ENCODE results near the gene ANTXR1. TPM values are rescaled to one million over a fixed set of nuclear protein-coding genes. Genes with fewer than 3 reads are reported as not detected.

ANTXR1 gene
- total RNA-seq, 1 experiment from 2014 or later = 0.27 TPM

GRCh38 chr2:69074918-69075317 lies 61.9 kb downstream of the ANTXR1 start:
- Histone ChIP-seq H3K36me3 (ENCODE audit: control insufficient read depth, insufficient read depth, low read length) (no peaks in the 10 kb centered on the region), H3K9me3 (no peaks in the 10 kb centered on the region), H3K4me3 (ENCODE audit: low read depth, low read length) (no peak overlapping the region), H3K27me3 (replicated peaks; ENCODE audit: control insufficient read depth, insufficient read depth, low read length) (no peaks in the 10 kb centered on the region), H3K4me1 (no peaks in the 10 kb centered on the region)
- Mint-ChIP-seq H3K4me3 (ENCODE audit: unreplicated experiment) (no peak overlapping the region), H3K9me3 (ENCODE audit: unreplicated experiment) (no peaks in the 10 kb centered on the region), H3K27ac (ENCODE audit: unreplicated experiment) (no peak overlapping the region), H3K4me1 (ENCODE audit: low read depth, unreplicated experiment) (no peaks in the 10 kb centered on the region), H3K27me3 (ENCODE audit: insufficient read depth, unreplicated experiment) (no peaks in the 10 kb centered on the region), H3K36me3 (ENCODE audit: insufficient read depth, unreplicated experiment) (no peaks in the 10 kb centered on the region)
- TF ChIP-seq CTCF (IDR thresholded peaks at IDR 0.05; ENCODE audit: insufficient read depth in 1 of 2, low read depth in 1 of 2, low read length in 1 of 2, severe bottlenecking in 1 of 2, unreplicated experiment in 1 of 2) = no peak
- intact Hi-C loops (cut with micrococcal nuclease; ENCODE audit: unreplicated experiment) = no loop called here
- ChIA-PET POLR2A (no interaction called here), CTCF (no interaction called here)
- no TSS peak for BruUV-seq (replicated peaks)
- DNase-seq = no peak

DNA sequence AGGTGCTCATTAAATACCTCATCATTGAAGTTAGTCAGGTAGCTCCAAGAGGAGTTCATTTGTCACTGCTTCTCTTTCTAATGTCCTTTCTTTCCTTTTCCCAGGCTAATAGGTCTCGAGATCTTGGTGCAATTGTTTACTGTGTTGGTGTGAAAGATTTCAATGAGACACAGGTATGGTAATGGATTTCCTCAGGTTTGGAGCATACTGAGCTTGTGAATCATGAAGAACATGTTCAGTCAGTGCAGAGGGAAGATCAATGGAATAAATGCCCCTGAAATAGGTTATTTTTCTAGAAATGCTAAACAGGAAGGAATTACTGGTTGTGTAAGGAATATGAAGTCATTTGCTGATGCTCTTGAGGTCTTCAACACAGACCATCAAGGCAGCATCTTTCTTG lies 62.5 kb downstream of the ANTXR1 start:
- Histone ChIP-seq H3K9me3 (no peaks in the 10 kb centered on the region), H3K4me1 (no peaks in the 10 kb centered on the region), H3K27me3 (replicated peaks; ENCODE audit: control insufficient read depth, insufficient read depth, low read length) (no peaks in the 10 kb centered on the region), H3K36me3 (ENCODE audit: control insufficient read depth, insufficient read depth, low read length) (no peaks in the 10 kb centered on the region), H3K4me3 (ENCODE audit: low read depth, low read length) (no peak overlapping the region)
- BruUV-seq (replicated peaks) = no TSS peak
- ChIA-PET CTCF (no interaction called here), POLR2A (no interaction called here)
- no peak for DNase-seq
- intact Hi-C loops (cut with micrococcal nuclease; ENCODE audit: unreplicated experiment) = no loop called here
- no peak for TF ChIP-seq CTCF (IDR thresholded peaks at IDR 0.05; ENCODE audit: insufficient read depth in 1 of 2, low read depth in 1 of 2, low read length in 1 of 2, severe bottlenecking in 1 of 2, unreplicated experiment in 1 of 2)
- no peak overlapping the region for H3K27ac Mint-ChIP-seq (ENCODE audit: unreplicated experiment)
- no peaks in the 10 kb centered on the region for H3K9me3 Mint-ChIP-seq (ENCODE audit: unreplicated experiment)
- H3K27me3 Mint-ChIP-seq (ENCODE audit: insufficient read depth, unreplicated experiment) = no peaks in the 10 kb centered on the region
- no peaks in the 10 kb centered on the region for H3K36me3 Mint-ChIP-seq (ENCODE audit: insufficient read depth, unreplicated experiment)
- H3K4me3 Mint-ChIP-seq (ENCODE audit: unreplicated experiment) = no peak overlapping the region
- no peaks in the 10 kb centered on the region for H3K4me1 Mint-ChIP-seq (ENCODE audit: low read depth, unreplicated experiment)

DNA sequence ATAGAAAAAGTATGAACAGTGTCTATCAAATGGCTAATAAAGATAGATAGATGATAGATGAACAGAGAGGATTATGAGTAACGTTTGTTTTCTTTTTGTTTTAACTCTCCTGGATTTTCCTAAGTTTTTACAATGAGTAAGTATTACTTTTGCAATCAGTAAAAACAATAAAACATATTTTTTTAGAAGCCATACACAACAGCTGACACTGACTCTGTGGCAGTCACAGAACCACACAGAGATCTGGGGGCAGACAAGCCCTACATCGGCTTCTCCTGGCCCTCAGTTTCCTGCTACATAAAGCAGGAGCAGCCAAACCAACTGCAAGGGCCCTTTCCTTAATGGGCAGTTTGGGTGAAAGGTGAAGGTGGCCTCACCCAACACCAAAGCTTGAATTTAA lies 63.6 kb downstream of the ANTXR1 start:
- Histone ChIP-seq H3K4me3 (ENCODE audit: low read depth, low read length) (no peak overlapping the region), H3K4me1 (no peaks in the 10 kb centered on the region), H3K36me3 (ENCODE audit: control insufficient read depth, insufficient read depth, low read length) (no peaks in the 10 kb centered on the region), H3K27me3 (replicated peaks; ENCODE audit: control insufficient read depth, insufficient read depth, low read length) (no peaks in the 10 kb centered on the region), H3K9me3 (no peaks in the 10 kb centered on the region)
- H3K36me3 Mint-ChIP-seq (ENCODE audit: insufficient read depth, unreplicated experiment) = no peaks in the 10 kb centered on the region
- ChIA-PET CTCF (no interaction called here), POLR2A (no interaction called here)
- no peaks in the 10 kb centered on the region for H3K9me3 Mint-ChIP-seq (ENCODE audit: unreplicated experiment)
- TF ChIP-seq CTCF (IDR thresholded peaks at IDR 0.05; ENCODE audit: insufficient read depth in 1 of 2, low read depth in 1 of 2, low read length in 1 of 2, severe bottlenecking in 1 of 2, unreplicated experiment in 1 of 2) = no peak
- no peak overlapping the region for H3K27ac Mint-ChIP-seq (ENCODE audit: unreplicated experiment)
- no peaks in the 10 kb centered on the region for H3K4me1 Mint-ChIP-seq (ENCODE audit: low read depth, unreplicated experiment)
- no peak overlapping the region for H3K4me3 Mint-ChIP-seq (ENCODE audit: unreplicated experiment)
- H3K27me3 Mint-ChIP-seq (ENCODE audit: insufficient read depth, unreplicated experiment) = no peaks in the 10 kb centered on the region
- intact Hi-C loops (cut with micrococcal nuclease; ENCODE audit: unreplicated experiment) = no loop called here
- BruUV-seq (replicated peaks) = no TSS peak
- DNase-seq = no peak

Measured in Caco-2 (cell line).